Measurements from ENCODE around the gene SETD1B. TPM values are rescaled to one million over a fixed set of nuclear protein-coding genes. Genes with fewer than 3 reads are reported as not detected.
A peak's percentile ranks its signal among the peaks of the same experiment; 100 is the strongest.

Gene SETD1B
- total and polyA plus RNA-seq, 12 donors = 2.1 to 27.3 (median 11.9) TPM

- H3K4me1 ChIP-seq (replicated peaks in 1 of 2) = peaks cover 43 to 58% of the 10 kb centered on the region in 2 donors
These were observed 5.9 kb downstream of the SETD1B start for GRCh38 chr12:121809712-121810116.

GRCh38 chr12:121810234-121810817 lies 6.5 kb downstream of the SETD1B start:
- peaks cover 0 to 51% of the 10 kb centered on the region in 2 donors for H3K36me3 ChIP-seq (replicated peaks in 1 of 2)
- no peaks in the 10 kb centered on the region for H3K27me3 ChIP-seq
- no peaks in the 10 kb centered on the region for H3K9me3 ChIP-seq (replicated peaks in 1 of 3)
- H3K4me1 ChIP-seq (replicated peaks in 1 of 2) = peaks cover 38 to 57% of the 10 kb centered on the region in 2 donors
- H3K27ac ChIP-seq = peak overlapping the region in 2 of 5 donors; percentile 82 to 85
- peak in 1 of 7 donors; percentile 20 for DNase-seq
- intact Hi-C loops (cut with DNase I) = loop anchor here (2.0 to 10.0 kb wide), 3 partner anchors 14 to 77 kb away; partner anchors contain the start of gene PSMD9 (in 2 of the 2)
- no peak overlapping the region for H3K4me3 ChIP-seq
- TF ChIP-seq POLR2A (IDR thresholded peaks at IDR 0.05) = no peak
- no peak for TF ChIP-seq CTCF (IDR thresholded peaks at IDR 0.05)
- 59 to 75% (median 67%) methylated on average over 12 to 33 of the region's 33 CpGs for WGBS, 4 donors

More at GRCh38 chr12:121809712-121810116, 5.9 kb downstream of the SETD1B start:
- 84 to 90% (median 85%) methylated on average over 19 to 27 of the region's 27 CpGs for WGBS, 4 donors
- no peaks in the 10 kb centered on the region for H3K27me3 ChIP-seq
- TF ChIP-seq POLR2A (IDR thresholded peaks at IDR 0.05) (no peak), CTCF (IDR thresholded peaks at IDR 0.05) (no peak)
- no peak overlapping the region for H3K27ac ChIP-seq
- no peaks in the 10 kb centered on the region for H3K9me3 ChIP-seq (replicated peaks in 1 of 3)
- DNase-seq = peak in 2 of 7 donors; percentile 9 to 28
- intact Hi-C loops (cut with DNase I) = loop anchor here (2.0 to 10.0 kb wide), 3 partner anchors 13 to 78 kb away; partner anchors contain the start of gene PSMD9 (in 2 of the 2)
- H3K36me3 ChIP-seq (replicated peaks in 1 of 2) = peaks cover 0 to 45% of the 10 kb centered on the region in 2 donors
- H3K4me3 ChIP-seq = no peak overlapping the region

GRCh38 chr12:121810833-121811433 lies 7.1 kb downstream of the SETD1B start:
- 47 to 51% (median 51%) methylated on average over 3 to 6 of the region's 6 CpGs for WGBS, 4 donors
- intact Hi-C loops (cut with DNase I) = loop anchor here (2.0 to 10.0 kb wide), 3 partner anchors 14 to 76 kb away; partner anchors contain the start of gene PSMD9 (in 2 of the 2)
- peak in 2 of 7 donors; percentile 12 to 51 for DNase-seq
- peak overlapping the region in 1 of 4 donors; percentile 49 for H3K4me3 ChIP-seq
- no peaks in the 10 kb centered on the region for H3K27me3 ChIP-seq
- no peaks in the 10 kb centered on the region for H3K9me3 ChIP-seq (replicated peaks in 1 of 3)
- peaks cover 32 to 51% of the 10 kb centered on the region in 2 donors for H3K4me1 ChIP-seq (replicated peaks in 1 of 2)
- peaks cover 0 to 57% of the 10 kb centered on the region in 2 donors for H3K36me3 ChIP-seq (replicated peaks in 1 of 2)
- peak overlapping the region in 2 of 5 donors; percentile 82 to 85 for H3K27ac ChIP-seq
- no peak for TF ChIP-seq POLR2A (IDR thresholded peaks at IDR 0.05)
- no peak for TF ChIP-seq CTCF (IDR thresholded peaks at IDR 0.05)

Data from adrenal gland (tissue), 12 donors.